Large intestine (tissue), 3 donors: Measurements from ENCODE around the gene HOXA2. TPM values are rescaled to one million over a fixed set of nuclear protein-coding genes. Genes with fewer than 3 reads are reported as not detected.

Source experiments
- DNase-seq, 2 donors: peaks; one replicate each; pipeline versions ENCODE4 v3.0.0 to v3.0.0-alpha.2; 2013
- H3K27ac ChIP-seq: one replicate; pipeline ENCODE4 v1.5.1; 2013; ENCODE audit warnings: low read length
- H3K27me3 ChIP-seq: 2 replicates; pipeline ENCODE4 v1.6.1; 2013; ENCODE audit warnings: low read length; ENCODE audit not compliant: control insufficient read depth, insufficient read depth
- H3K36me3 ChIP-seq: 2 replicates; pipeline ENCODE4 v1.6.1; 2013; ENCODE audit warnings: low read length; ENCODE audit not compliant: control insufficient read depth, insufficient read depth
- H3K4me1 ChIP-seq: one replicate; pipeline ENCODE4 v1.6.1; 2013; ENCODE audit warnings: low read length; ENCODE audit not compliant: control insufficient read depth, insufficient read depth
- H3K4me3 ChIP-seq: one replicate; pipeline ENCODE4 v1.5.1; 2013; ENCODE audit warnings: low read length
- H3K9me3 ChIP-seq: one replicate; pipeline ENCODE4 v1.6.1; 2013; ENCODE audit warnings: mild to moderate bottlenecking, low read depth, low read length, moderate library complexity; ENCODE audit not compliant: control insufficient read depth
- whole genome bisulfite sequencing: methylation state at CpG from one replicate; pipeline ENCODE4 v1.1.5; 2013; ENCODE audit warnings: low lambda C conversion rate; ENCODE audit not compliant: insufficient coverage; 5-methylcytosine and 5-hydroxymethylcytosine counted together
- polyA plus RNA-seq: library from polyadenylated mRNA; unstranded; fragments of 120-200 nt; gene quantifications from one replicate; pipeline ENCODE4 v1.2.1, GENCODE V29; 2013

Gene HOXA2
- polyA plus RNA-seq, 1 donor: 5.5 TPM

DNA sequence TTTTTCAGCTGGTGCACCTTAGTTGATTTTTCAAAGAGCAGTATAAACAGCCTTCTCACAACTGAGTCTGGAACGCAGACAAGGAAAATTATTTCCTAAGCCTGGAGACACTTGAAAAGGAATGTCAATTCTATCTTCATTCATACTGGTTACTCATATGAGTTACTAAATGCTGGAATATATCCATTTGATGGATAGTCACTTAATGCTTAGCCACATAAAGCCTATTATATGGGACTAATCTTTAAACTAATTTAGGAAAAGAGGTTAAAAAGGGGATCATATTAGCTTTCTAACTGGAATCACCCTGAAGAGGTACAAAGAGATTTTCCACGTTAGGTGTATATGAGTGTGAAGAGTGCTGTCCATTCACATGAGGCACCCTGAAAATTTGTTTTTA lies 29.7 kb upstream of the HOXA2 start:
- peak overlapping the region; percentile 90 for H3K27ac ChIP-seq
- H3K4me1 ChIP-seq: peaks cover 51% of the 10 kb centered on the region
- H3K36me3 ChIP-seq: no peaks in the 10 kb centered on the region
- H3K27me3 ChIP-seq: no peaks in the 10 kb centered on the region
- WGBS: 100% methylated on average over 1 of the region's 2 CpGs
- no peak overlapping the region for H3K4me3 ChIP-seq
- DNase-seq: no peak
- H3K9me3 ChIP-seq: no peaks in the 10 kb centered on the region

GRCh38 chr7:27131390-27131819 lies 28.9 kb upstream of the HOXA2 start:
- Histone ChIP-seq H3K4me3 (peak overlapping the region; percentile 79), H3K27me3 (no peaks in the 10 kb centered on the region), H3K9me3 (no peaks in the 10 kb centered on the region), H3K27ac (peak overlapping the region; percentile 90), H3K36me3 (no peaks in the 10 kb centered on the region), H3K4me1 (peaks cover 43% of the 10 kb centered on the region)
- WGBS: no CpG with 5 or more reads among the region's 12 CpGs
- DNase-seq: no peak

- peak; percentile 93 to 95 for DNase-seq
- WGBS: no CpG with 5 or more reads among the region's 67 CpGs
- Histone ChIP-seq H3K4me1 (peaks cover 43% of the 10 kb centered on the region), H3K27ac (peak within 1 kb of the TSS; percentile 90), H3K27me3 (no peaks in the 10 kb centered on the region), H3K9me3 (no peaks in the 10 kb centered on the region), H3K4me3 (peak within 1 kb of the TSS; percentile 79), H3K36me3 (no peaks in the 10 kb centered on the region)
Observed at GRCh38 chr7:27130540-27131389, 28.3 kb upstream of the HOXA2 start, which contains the start of gene HOXA4. Gene HOXA4 (minus strand): TSS chr7:27130757. CDS start chr7:27130733, 24 bp downstream.

GRCh38 chr7:27129729-27130539 lies 27.5 kb upstream of the HOXA2 start:
- Histone ChIP-seq H3K27ac (peak overlapping the region; percentile 76), H3K9me3 (no peaks in the 10 kb centered on the region), H3K27me3 (no peaks in the 10 kb centered on the region), H3K4me1 (peaks cover 42% of the 10 kb centered on the region), H3K4me3 (peak overlapping the region; percentile 61), H3K36me3 (no peaks in the 10 kb centered on the region)
- 0% methylated on average over 1 of the region's 72 CpGs for WGBS
- peak in 1 of 2 donors; percentile 75 for DNase-seq

DNA sequence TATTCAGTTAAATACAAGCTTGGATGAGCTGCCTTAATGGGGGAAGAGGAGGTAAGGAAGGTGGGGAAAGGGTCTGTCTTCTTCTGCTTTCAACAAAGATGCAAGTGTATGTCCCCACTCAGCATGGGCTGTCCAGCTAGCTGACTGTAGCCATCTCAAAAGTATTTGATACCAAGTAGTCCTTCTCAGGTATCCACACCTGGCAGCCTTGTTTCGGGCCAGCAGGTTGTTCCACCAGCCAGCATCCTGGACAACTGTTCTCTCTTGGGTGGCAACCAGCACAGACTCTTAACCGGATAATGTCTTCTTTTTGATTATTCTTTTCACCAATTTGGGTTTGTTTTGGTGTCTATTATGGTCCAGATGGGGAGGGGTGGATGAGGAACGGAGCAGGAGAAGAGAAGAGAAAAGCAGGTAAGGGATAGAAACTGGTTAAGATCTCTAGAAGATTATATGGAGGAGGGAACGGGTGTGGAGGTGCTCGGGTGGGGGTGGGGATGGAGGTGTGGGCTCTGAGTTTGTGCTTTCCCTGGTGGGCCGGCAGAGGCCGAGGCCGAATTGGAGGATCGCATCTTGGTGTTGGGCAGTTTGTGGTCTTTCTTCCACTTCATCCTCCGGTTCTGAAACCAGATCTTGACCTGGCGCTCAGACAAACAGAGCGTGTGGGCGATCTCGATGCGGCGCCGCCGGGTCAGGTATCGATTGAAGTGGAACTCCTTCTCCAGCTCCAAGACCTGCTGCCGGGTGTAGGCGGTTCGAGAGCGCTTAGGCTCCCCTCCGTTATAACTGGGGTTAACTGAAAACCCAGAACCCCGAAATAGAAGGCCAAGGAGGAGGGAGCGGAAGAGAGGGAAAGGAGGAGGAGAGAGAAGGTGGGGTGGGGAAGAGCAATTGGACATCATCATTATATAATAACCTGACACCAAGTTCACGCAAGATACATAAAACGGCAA lies 26.6 kb upstream of the HOXA2 start:
- Histone ChIP-seq H3K4me1 (peaks cover 44% of the 10 kb centered on the region), H3K9me3 (no peaks in the 10 kb centered on the region), H3K27me3 (no peaks in the 10 kb centered on the region), H3K27ac (peak overlapping the region; percentile 76), H3K36me3 (peaks cover 2% of the 10 kb centered on the region), H3K4me3 (peak overlapping the region; percentile 61)
- 24% methylated on average over 3 of the region's 28 CpGs for WGBS
- no peak for DNase-seq

- DNase-seq: no peak
- peak overlapping the region; percentile 76 for H3K27ac ChIP-seq
Observed at GRCh38 chr7:27128034-27128433, 25.6 kb upstream of the HOXA2 start.

DNA sequence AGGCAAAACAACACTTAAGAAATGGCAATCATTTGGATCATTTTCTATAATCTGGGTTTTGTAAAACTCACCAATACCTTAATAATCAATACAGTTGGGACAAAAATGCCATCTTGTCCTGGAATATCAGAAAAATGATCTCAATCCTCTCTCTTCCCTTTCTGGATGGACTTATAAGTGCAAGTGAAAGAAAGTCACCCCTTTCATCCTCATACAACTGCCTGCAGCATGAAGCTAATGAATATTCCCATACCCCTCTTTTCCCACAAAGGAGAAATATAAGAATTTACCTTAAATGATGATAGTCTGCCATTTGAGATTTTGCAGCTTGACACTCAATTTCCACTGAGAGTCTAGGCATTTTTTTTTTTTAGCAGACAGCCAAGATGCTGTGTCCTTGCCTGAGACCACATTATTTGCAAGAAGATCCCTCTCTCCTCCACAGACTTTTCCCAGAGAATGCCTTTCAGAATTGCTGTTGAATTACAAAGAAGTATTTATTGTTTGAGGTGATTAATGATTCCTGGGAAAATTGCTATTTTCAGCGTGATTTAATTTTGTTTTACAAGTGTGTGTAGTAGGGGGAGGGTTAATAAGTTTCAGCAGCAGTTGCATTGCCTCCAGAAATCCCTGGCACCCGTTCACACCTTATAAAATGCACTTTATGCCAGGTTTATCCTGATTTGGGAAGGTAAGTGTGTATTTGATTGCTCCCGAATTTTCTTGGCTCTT lies 24.3 kb upstream of the HOXA2 start:
- Histone ChIP-seq H3K9me3 (no peaks in the 10 kb centered on the region), H3K4me1 (peaks cover 42% of the 10 kb centered on the region), H3K36me3 (peaks cover 2% of the 10 kb centered on the region), H3K4me3 (no peak overlapping the region), H3K27me3 (no peaks in the 10 kb centered on the region), H3K27ac (peak overlapping the region; percentile 36)
- no CpG with 5 or more reads among the region's 3 CpGs for WGBS
- DNase-seq: no peak

More at GRCh38 chr7:27128034-27128433, 25.6 kb upstream of the HOXA2 start:
- H3K4me3 ChIP-seq: no peak overlapping the region
- peaks cover 2% of the 10 kb centered on the region for H3K36me3 ChIP-seq
- no CpG with 5 or more reads among the region's 2 CpGs for WGBS
- no peaks in the 10 kb centered on the region for H3K9me3 ChIP-seq
- peaks cover 44% of the 10 kb centered on the region for H3K4me1 ChIP-seq
- no peaks in the 10 kb centered on the region for H3K27me3 ChIP-seq

DNA sequence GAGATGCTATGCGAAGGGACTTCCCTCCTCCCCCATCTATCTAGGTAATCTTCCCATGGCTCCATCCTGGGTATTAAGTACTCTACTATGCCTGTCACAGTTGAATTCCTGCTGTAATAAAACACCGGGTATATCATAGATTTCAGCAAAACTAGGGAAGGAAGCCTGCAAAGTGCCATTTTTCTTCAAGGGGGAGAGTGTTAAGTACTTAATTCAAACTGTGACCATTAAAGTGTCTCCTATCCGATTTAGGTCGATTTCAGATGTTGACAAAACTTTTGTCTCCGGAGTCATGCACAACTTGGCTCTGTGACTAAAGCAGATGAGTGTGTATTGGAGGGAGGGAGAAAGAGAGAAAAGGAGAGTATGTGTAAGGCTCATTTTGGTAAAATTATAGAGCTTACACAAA lies 23.5 kb upstream of the HOXA2 start:
- Histone ChIP-seq H3K4me3 (no peak overlapping the region), H3K4me1 (peaks cover 36% of the 10 kb centered on the region), H3K9me3 (no peaks in the 10 kb centered on the region), H3K27ac (peak overlapping the region; percentile 86), H3K27me3 (no peaks in the 10 kb centered on the region), H3K36me3 (peaks cover 2% of the 10 kb centered on the region)
- DNase-seq: no peak
- 33% methylated on average over 3 of the region's 5 CpGs for WGBS

DNA sequence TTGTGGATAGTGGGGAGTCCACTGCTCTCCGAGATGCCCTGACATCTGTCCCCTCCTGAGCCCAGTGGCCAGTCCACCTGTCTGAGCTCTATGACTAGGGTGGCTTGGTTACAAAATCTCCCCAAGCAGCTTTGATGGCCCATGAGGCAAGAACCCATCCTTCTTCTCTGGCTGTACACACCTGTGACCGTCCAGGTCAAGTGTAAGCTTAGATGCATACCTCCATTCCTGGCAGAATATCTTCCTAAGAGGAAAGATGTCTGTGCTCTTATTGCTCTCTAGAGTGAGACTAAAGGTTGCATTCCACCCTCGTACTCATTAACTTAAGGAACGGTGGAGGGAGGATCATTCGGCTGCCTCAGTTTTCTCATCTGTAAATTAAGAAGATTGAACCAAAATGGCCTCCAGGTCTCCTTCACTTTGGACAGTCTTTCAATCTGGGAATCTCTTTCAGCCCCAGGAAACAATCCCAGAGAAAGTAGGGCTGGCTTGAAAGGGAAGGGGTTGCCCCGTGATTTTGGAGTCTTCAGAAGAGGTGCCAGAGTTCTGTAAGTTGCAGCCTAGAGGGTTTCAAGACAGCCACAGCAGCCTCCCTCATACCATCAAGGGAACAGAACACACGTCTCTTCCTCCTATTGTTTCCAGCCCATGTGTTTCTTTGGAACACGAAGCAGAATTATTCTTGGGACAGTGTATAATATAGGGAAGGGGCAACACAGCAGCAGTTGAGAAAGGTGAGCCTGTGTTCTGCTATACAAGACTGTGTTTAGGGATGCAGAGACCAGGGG lies 22.6 kb upstream of the HOXA2 start:
- WGBS: no CpG with 5 or more reads among the region's 8 CpGs
- H3K36me3 ChIP-seq: peaks cover 2% of the 10 kb centered on the region
- peaks cover 43% of the 10 kb centered on the region for H3K4me1 ChIP-seq
- peak overlapping the region; percentile 86 for H3K27ac ChIP-seq
- no peak overlapping the region for H3K4me3 ChIP-seq
- H3K9me3 ChIP-seq: no peaks in the 10 kb centered on the region
- H3K27me3 ChIP-seq: no peaks in the 10 kb centered on the region
- peak in 1 of 2 donors; percentile 67 for DNase-seq
